Measurements from ENCODE around the gene TAC3.
"Not testable (repeated sequence)": the region's sequence is repeated elsewhere in the genome, so short reads cannot be mapped to it uniquely, and the experiment has no call there.

The TAC3 gene

DNA sequence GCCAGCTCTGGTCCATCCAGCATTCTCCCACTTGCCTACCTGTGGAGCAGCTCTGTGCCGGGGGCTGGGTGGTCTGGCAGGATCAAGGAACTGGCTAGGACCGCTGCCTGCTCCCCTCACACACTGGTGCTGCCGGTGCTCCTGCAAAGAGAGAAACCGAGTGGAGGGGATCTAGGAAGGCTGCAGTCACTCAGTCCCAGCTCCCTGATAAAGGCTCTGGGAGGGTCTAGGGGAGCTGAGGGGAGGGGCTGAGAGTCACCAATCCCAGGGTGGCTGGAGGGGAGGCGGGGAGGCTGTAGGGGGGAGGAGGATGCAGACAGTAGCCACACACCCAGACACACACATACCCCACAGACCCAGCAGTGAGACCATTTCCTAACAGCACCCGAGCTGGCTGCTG lies at the start of gene TAC3:
TSS of gene TAC3 (minus strand) at position 182 of the 400 bp plus-strand sequence. CDS start 732 bp downstream, outside the sequence.
- TF ChIP-seq, protein P1, sequence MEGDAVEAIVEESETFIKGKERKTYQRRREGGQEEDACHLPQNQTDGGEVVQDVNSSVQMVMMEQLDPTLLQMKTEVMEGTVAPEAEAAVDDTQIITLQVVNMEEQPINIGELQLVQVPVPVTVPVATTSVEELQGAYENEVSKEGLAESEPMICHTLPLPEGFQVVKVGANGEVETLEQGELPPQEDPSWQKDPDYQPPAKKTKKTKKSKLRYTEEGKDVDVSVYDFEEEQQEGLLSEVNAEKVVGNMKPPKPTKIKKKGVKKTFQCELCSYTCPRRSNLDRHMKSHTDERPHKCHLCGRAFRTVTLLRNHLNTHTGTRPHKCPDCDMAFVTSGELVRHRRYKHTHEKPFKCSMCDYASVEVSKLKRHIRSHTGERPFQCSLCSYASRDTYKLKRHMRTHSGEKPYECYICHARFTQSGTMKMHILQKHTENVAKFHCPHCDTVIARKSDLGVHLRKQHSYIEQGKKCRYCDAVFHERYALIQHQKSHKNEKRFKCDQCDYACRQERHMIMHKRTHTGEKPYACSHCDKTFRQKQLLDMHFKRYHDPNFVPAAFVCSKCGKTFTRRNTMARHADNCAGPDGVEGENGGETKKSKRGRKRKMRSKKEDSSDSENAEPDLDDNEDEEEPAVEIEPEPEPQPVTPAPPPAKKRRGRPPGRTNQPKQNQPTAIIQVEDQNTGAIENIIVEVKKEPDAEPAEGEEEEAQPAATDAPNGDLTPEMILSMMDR (IDR thresholded peaks at IDR 0.05; ENCODE audit: borderline replicate concordance, insufficient read depth, low read depth, low read length), result no peak
- H3K4me3 ChIP-seq (ENCODE audit: low read depth, low read length), result no peak within 1 kb of the TSS

DNA sequence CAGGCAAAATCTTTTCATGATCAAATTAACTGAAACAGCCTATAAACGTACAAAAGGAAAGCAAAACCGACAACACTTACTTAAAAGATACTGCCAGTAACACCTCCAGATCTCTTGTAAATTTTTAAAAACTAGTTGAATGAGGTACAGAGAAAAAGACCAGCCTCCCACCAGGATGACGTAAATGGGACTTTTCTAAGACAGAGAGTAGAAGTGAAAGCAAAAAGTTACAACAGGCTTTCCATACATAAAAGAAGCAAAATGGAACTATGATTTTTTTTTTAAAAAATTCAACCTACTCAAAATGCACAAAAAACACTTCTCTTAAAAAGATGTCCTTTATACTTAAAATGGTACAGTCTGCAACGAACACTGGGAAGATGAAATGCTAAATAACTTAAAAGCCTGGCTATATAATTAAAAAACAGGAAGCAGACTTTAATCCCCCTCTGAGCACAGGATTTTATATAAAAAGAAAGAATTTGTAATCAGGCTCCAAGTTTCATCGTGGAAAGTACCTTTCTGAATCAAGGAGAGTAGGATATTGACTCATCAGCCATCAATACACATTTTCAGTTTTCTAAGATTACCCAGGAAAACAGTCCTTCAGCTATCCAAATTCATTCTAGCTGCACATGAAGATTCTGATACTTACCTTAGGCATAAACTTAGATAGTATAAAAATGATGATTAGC lies 47.8 kb upstream of the TAC3 start:
- TF ChIP-seq, protein P1 (IDR thresholded peaks at IDR 0.05; ENCODE audit: borderline replicate concordance, insufficient read depth, low read depth, low read length), result no peak
- H3K4me3 ChIP-seq (ENCODE audit: low read depth, low read length), result no peak overlapping the region

GRCh38 chr12:57058454-57058853 lies 42.1 kb upstream of the TAC3 start:
- TF ChIP-seq, protein P1 (IDR thresholded peaks at IDR 0.05; ENCODE audit: borderline replicate concordance, insufficient read depth, low read depth, low read length), result no peak
- no peak overlapping the region for H3K4me3 ChIP-seq (ENCODE audit: low read depth, low read length)

GRCh38 chr12:57057067-57057751 lies 40.9 kb upstream of the TAC3 start:
- no peak overlapping the region for H3K4me3 ChIP-seq (ENCODE audit: low read depth, low read length)
- TF ChIP-seq, protein P1 (IDR thresholded peaks at IDR 0.05; ENCODE audit: borderline replicate concordance, insufficient read depth, low read depth, low read length), result no peak

GRCh38 chr12:57055824-57056223 lies 39.5 kb upstream of the TAC3 start:
- no peak overlapping the region for H3K4me3 ChIP-seq (ENCODE audit: low read depth, low read length)
- TF ChIP-seq, protein P1 (IDR thresholded peaks at IDR 0.05; ENCODE audit: borderline replicate concordance, insufficient read depth, low read depth, low read length), result no peak

DNA sequence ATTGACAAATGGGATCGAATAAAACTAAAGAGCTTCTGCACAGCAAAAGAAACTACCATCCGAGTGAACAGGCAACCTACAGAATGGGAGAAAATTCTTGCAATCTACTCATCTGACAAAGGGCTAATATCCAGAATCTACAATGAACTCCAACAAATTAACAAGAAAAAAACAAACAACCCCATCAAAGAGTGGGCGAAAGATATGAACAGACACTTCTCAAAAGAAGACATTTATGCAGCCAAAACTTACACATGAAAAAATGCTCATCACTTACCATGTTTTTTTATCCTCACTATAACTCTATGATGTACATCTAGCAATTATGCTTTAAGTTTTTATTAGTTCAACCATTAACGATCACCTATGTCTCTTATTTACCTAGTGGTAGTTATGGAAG lies 37.6 kb upstream of the TAC3 start:
- not testable (repeated sequence) for H3K4me3 ChIP-seq (ENCODE audit: low read depth, low read length)

DNA sequence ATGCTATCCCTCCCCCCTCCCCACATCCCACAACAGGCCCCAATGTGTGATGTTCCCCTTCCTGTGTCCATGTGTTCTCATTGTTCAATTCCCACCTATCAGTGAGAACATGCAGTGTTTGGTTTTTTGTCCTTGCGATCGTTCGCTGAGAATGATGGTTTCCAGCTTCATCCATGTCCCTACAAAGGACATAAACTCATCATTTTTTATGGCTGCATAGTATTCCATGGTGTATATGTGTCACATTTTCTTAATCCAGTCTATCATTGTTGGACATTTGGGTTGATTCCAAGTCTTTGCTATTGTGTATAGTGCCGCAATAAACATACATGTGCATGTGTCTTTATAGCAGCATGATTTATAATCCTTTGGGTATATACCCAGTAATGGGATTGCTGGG lies 36.8 kb upstream of the TAC3 start:
- H3K4me3 ChIP-seq (ENCODE audit: low read depth, low read length), result not testable (repeated sequence)

DNA sequence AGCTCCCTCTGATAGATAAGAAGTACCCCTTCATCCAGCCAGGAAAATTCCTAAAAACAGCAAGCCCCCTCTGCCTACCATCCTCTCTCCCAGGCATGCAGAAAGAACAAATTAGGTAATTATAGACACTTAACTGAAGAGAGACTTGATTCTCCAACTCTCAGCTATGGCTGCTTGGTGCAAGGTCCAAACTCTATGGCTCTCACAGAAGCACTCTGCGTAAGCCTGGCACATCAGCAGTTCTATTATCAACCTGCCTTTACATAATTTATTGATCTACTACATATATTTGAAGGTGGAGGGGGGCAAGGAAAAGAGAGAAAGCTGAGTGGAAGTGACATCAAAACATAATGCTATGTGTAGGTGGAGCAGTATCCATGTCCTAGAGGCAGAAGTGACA lies 34.7 kb upstream of the TAC3 start:
- TF ChIP-seq, protein P1 (IDR thresholded peaks at IDR 0.05; ENCODE audit: borderline replicate concordance, insufficient read depth, low read depth, low read length), result no peak
- H3K4me3 ChIP-seq (ENCODE audit: low read depth, low read length), result no peak overlapping the region
